ENCODE measurements around the gene MYBL2. TPM values are rescaled to one million over a fixed set of nuclear protein-coding genes. Genes with fewer than 3 reads are reported as not detected.
A peak's percentile ranks its signal among the peaks of the same experiment; 100 is the strongest.

MYBL2 gene
- total RNA-seq, 1 donor from 2014 or later = 4.1 TPM

GRCh38 chr20:43750774-43751166 is 83.9 kb downstream of the MYBL2 start:
- TF ChIP-seq CTCF (IDR thresholded peaks at IDR 0.05; ENCODE audit: insufficient read depth, low read length, poor library complexity, severe bottlenecking) = no peak
- DNase-seq (ENCODE audit: low read depth) = no peak
- H3K36me3 ChIP-seq (ENCODE audit: control insufficient read depth, insufficient read depth, low read length) = no peaks in the 10 kb centered on the region

GRCh38 chr20:43751167-43752050 is 84.5 kb downstream of the MYBL2 start:
- H3K27me3 ChIP-seq (ENCODE audit: control insufficient read depth, insufficient read depth, low read length) = no peaks in the 10 kb centered on the region
- no peaks in the 10 kb centered on the region for H3K36me3 ChIP-seq (ENCODE audit: control insufficient read depth, insufficient read depth, low read length)
- no peak overlapping the region for H3K4me3 ChIP-seq (ENCODE audit: low read depth, low read length)
- DNase-seq (ENCODE audit: low read depth) = peak; percentile 80
- TF ChIP-seq CTCF (IDR thresholded peaks at IDR 0.05; ENCODE audit: insufficient read depth, low read length, poor library complexity, severe bottlenecking) = no peak

More at GRCh38 chr20:43750774-43751166, 83.9 kb downstream of the MYBL2 start:
- Histone ChIP-seq H3K27me3 (ENCODE audit: control insufficient read depth, insufficient read depth, low read length) (no peaks in the 10 kb centered on the region), H3K4me3 (ENCODE audit: low read depth, low read length) (no peak overlapping the region)

DNA sequence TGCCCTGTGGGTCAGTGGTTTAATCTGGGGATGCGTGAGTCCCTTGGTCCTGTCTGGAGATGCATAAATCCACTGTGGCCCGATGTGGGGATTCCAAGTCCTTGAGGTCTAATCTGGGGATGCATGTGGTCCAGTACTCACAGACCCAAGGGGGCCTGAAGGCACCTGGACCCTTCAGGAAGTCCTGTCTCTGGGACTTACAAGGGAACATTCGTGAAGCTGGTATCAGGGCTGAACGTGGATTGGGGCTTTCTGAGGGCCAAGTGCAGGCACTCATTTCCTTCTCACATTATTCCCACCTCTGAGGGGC is 85.1 kb downstream of the MYBL2 start:
- no peak for DNase-seq (ENCODE audit: low read depth)
- TF ChIP-seq CTCF (IDR thresholded peaks at IDR 0.05; ENCODE audit: insufficient read depth, low read length, poor library complexity, severe bottlenecking) = no peak
- no peaks in the 10 kb centered on the region for H3K27me3 ChIP-seq (ENCODE audit: control insufficient read depth, insufficient read depth, low read length)
- H3K4me3 ChIP-seq (ENCODE audit: low read depth, low read length) = no peak overlapping the region
- no peaks in the 10 kb centered on the region for H3K36me3 ChIP-seq (ENCODE audit: control insufficient read depth, insufficient read depth, low read length)

DNA sequence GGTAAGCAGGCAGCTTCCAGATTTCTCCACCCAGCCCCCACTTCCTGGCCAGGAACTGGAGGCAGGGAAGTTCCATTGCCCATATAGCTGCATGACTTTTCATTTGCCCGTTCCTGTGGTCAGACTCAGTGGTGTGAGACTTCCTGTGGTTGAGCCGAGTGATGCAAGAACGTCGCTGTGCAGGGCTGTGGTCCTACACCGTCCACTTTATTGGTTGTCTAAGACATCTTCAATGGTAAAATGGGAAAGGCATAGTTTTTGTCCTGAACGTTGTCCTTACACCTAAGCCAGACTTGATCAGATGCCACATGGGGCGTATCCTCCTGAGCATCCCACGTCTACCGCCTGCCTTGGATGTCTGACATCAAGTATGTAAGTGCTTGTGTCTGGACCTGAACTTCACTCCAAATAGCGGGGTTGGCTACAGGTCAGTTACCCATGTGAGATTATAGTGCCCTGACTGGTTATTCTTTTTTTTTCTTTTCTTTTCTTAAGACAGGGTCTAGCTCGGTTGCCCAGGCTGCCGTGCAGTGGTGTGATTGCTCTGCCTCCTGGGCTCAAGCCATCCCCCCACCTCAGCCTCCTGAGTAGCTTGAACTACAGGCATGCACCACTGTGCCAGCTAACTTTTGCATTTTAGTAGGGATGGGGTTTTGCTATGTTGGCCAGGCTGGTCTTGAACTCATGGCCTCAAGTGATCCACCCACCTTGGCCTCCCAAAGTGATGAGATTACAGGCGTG is 85.8 kb downstream of the MYBL2 start:
- DNase-seq (ENCODE audit: low read depth) = peak; percentile 94

GRCh38 chr20:43755390-43755789 is 88.5 kb downstream of the MYBL2 start:
- no peaks in the 10 kb centered on the region for H3K36me3 ChIP-seq (ENCODE audit: control insufficient read depth, insufficient read depth, low read length)
- H3K27me3 ChIP-seq (ENCODE audit: control insufficient read depth, insufficient read depth, low read length) = no peaks in the 10 kb centered on the region
- no peak overlapping the region for H3K4me3 ChIP-seq (ENCODE audit: low read depth, low read length)
- TF ChIP-seq CTCF (IDR thresholded peaks at IDR 0.05; ENCODE audit: insufficient read depth, low read length, poor library complexity, severe bottlenecking) = no peak
- DNase-seq (ENCODE audit: low read depth) = no peak

More for the DNA sequence above, 85.8 kb downstream of the MYBL2 start:
- Histone ChIP-seq H3K36me3 (ENCODE audit: control insufficient read depth, insufficient read depth, low read length) (no peaks in the 10 kb centered on the region), H3K27me3 (ENCODE audit: control insufficient read depth, insufficient read depth, low read length) (no peaks in the 10 kb centered on the region), H3K4me3 (ENCODE audit: low read depth, low read length) (no peak overlapping the region)
- TF ChIP-seq CTCF (IDR thresholded peaks at IDR 0.05; ENCODE audit: insufficient read depth, low read length, poor library complexity, severe bottlenecking) = no peak

All from kidney epithelial cell (primary cell).